HL-60 (cell line): ENCODE measurements around the gene HSPBAP1.

Experiments
- DNase-seq, 2 experiments: peaks; one replicate each; pipeline ENCODE4 v3.0.0-alpha.2; 2010 to 2020; ENCODE audit warnings: low read depth in 1 of 2, low spot score in 1 of 2
- H3K27ac ChIP-seq: fragments of 250-450 bp; sonication (Bioruptor Pico); replicated peaks from 2 replicates; pipeline ENCODE4 v1.5.1; 2020; ENCODE audit warnings: mild to moderate bottlenecking, moderate library complexity
- H3K27me3 ChIP-seq: fragments of 250-450 bp; sonication (Bioruptor Pico); 2 replicates; pipeline ENCODE4 v1.5.1; 2021; ENCODE audit warnings: mild to moderate bottlenecking, moderate library complexity; ENCODE audit not compliant: insufficient read depth, poor library complexity, severe bottlenecking
- H3K4me3 ChIP-seq: replicated peaks from 2 replicates; pipeline ENCODE4 v1.5.1; 2011; ENCODE audit warnings: mild to moderate bottlenecking, control low read depth, low read length; ENCODE audit not compliant: insufficient read depth
- CTCF ChIP-seq: IDR thresholded peaks from one replicate; pipeline ENCODE4 v1.5.1; 2011; ENCODE audit warnings: low read length, control low read depth, inconsistent platforms; ENCODE audit not compliant: insufficient read depth
- GABPA ChIP-seq: IDR thresholded peaks from 2 replicates; pipeline ENCODE4 v1.6.1; 2012; ENCODE audit warnings: low read depth
- POLR2AphosphoS5 ChIP-seq: IDR thresholded peaks from 2 replicates; pipeline ENCODE4 v1.6.1; 2012; ENCODE audit warnings: low read depth
- REST ChIP-seq: IDR thresholded peaks from 2 replicates; pipeline ENCODE4 v1.6.1; 2012; ENCODE audit warnings: low read depth; ENCODE audit not compliant: insufficient replicate concordance
- SPI1 ChIP-seq: IDR thresholded peaks from 2 replicates; pipeline ENCODE4 v1.6.1; 2012; ENCODE audit warnings: low read depth, mild to moderate bottlenecking, borderline replicate concordance

Gene HSPBAP1

DNA sequence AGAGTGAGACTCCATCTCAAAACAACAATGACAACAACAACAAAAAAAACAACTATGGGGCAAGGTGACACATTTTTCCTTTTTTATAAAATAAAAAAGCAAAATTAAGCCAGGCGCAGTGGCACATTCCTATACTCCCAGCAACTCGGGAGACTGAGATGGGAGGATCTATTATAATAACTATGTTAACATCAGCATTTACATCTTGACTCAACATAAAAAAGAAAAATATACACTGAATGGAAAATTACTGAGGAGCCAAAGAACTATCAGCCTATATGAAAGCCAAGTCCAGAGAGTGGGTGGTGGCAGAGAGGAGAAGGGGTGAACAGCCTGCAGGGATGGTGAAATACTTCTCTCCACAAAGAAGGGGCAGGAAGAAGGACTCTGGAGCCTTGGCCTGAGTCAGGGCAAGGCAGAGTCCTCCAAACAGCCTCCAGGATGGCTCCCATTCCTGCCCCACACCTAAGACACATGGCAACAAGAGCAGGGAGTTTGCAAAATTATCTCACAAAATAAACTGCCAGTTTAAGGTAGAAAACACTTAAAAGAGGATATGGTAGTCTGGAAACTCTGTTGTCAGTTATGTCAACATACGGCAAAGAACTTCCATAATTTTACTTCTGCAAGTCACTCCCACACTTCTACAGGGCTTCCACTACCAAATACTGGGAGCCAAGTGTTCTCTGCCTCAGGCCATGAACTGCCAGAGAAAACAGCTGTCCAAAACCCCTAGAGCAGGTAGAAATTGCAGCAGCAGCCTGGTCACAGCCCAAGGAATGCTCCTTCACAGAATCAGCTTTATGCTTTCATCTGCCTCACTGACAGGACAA lies 25.9 kb downstream of the HSPBAP1 start:
- H3K4me3 ChIP-seq = no peak overlapping the region
- TF ChIP-seq REST = no peak
- TF ChIP-seq POLR2AphosphoS5 = peak; percentile 75
- TF ChIP-seq SPI1 = peak; percentile 64; the same call in 1 of the 2 replicates
- peak; percentile 61 to 81 for DNase-seq
- H3K27ac ChIP-seq = peak overlapping the region; percentile 97
- H3K27me3 ChIP-seq = no peaks in the 10 kb centered on the region

- TF ChIP-seq POLR2AphosphoS5 (no peak), CTCF (no peak), GABPA (no peak), REST (no peak), SPI1 (no peak)
- H3K27me3 ChIP-seq = no peaks in the 10 kb centered on the region
Measured at GRCh38 chr3:122766430-122766829, 27.2 kb downstream of the HSPBAP1 start.

GRCh38 chr3:122760453-122761271 lies 33.0 kb downstream of the HSPBAP1 start:
- TF ChIP-seq GABPA (no peak), REST (no peak), CTCF (no peak), POLR2AphosphoS5 (no peak), SPI1 (no peak)
- Histone ChIP-seq H3K4me3 (no peak overlapping the region), H3K27me3 (no peaks in the 10 kb centered on the region), H3K27ac (peak overlapping the region; percentile 74)
- no peak for DNase-seq

More at GRCh38 chr3:122766430-122766829, 27.2 kb downstream of the HSPBAP1 start:
- no peak for DNase-seq
- H3K27ac ChIP-seq = peak overlapping the region; percentile 97
- H3K4me3 ChIP-seq = no peak overlapping the region
